ENCODE results near the gene DNAAF5.
A peak's percentile ranks its signal among the peaks of the same experiment; 100 is the strongest.
"Not testable (repeated sequence)": the region's sequence is repeated elsewhere in the genome, so short reads cannot be mapped to it uniquely, and the experiment has no call there.

DNAAF5 gene

GRCh38 chr7:798921-799470 is 72.5 kb downstream of the DNAAF5 start:
- H3K36me3 Mint-ChIP-seq (ENCODE audit: low read depth) = peaks cover 13% of the 10 kb centered on the region
- DNase-seq = no peak
- H3K27me3 Mint-ChIP-seq = no peaks in the 10 kb centered on the region
- no peak overlapping the region for H3K27ac Mint-ChIP-seq
- no peaks in the 10 kb centered on the region for H3K9me3 Mint-ChIP-seq
- no peaks in the 10 kb centered on the region for H3K4me1 Mint-ChIP-seq (ENCODE audit: low read depth)
- H3K4me3 Mint-ChIP-seq = no peak overlapping the region

- DNase-seq = no peak
- H3K4me1 Mint-ChIP-seq (ENCODE audit: low read depth) = no peaks in the 10 kb centered on the region
- H3K27me3 Mint-ChIP-seq = no peaks in the 10 kb centered on the region
- no peaks in the 10 kb centered on the region for H3K9me3 Mint-ChIP-seq
- no peak overlapping the region for H3K4me3 Mint-ChIP-seq
- no peak overlapping the region for H3K27ac Mint-ChIP-seq
- H3K36me3 Mint-ChIP-seq (ENCODE audit: low read depth) = peaks cover 8% of the 10 kb centered on the region
These were observed 74.2 kb downstream of the DNAAF5 start for GRCh38 chr7:800692-801091.

DNA sequence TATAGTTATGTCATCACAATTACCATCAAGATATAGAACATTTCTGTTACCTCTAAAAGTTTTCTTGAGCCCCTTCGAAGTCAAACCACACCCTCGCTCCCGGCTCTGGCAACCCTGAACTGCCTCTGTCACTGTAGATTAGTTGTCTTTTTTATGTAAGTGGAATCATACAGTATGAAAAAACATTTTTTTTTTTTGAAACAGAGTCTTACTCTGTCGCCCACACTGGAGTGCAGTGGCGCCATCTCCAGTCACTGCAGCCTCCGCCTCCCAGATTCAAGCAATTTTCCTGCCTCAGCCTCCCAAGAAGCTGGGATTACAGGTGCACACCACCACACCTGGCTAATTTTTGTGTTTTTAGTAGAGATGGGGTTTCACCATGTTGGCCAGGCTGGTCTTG is 74.9 kb downstream of the DNAAF5 start:
- H3K36me3 Mint-ChIP-seq (ENCODE audit: low read depth); H3K27ac Mint-ChIP-seq; H3K9me3 Mint-ChIP-seq; H3K4me1 Mint-ChIP-seq (ENCODE audit: low read depth); DNase-seq; H3K4me3 Mint-ChIP-seq; H3K27me3 Mint-ChIP-seq: not testable (repeated sequence)

- no peak overlapping the region for H3K27ac Mint-ChIP-seq
- DNase-seq = no peak
- no peaks in the 10 kb centered on the region for H3K27me3 Mint-ChIP-seq
- no peaks in the 10 kb centered on the region for H3K4me1 Mint-ChIP-seq (ENCODE audit: low read depth)
- no peaks in the 10 kb centered on the region for H3K9me3 Mint-ChIP-seq
- no peak overlapping the region for H3K4me3 Mint-ChIP-seq
- peaks cover 6% of the 10 kb centered on the region for H3K36me3 Mint-ChIP-seq (ENCODE audit: low read depth)
These were observed 75.5 kb downstream of the DNAAF5 start for GRCh38 chr7:801940-802381.

DNA sequence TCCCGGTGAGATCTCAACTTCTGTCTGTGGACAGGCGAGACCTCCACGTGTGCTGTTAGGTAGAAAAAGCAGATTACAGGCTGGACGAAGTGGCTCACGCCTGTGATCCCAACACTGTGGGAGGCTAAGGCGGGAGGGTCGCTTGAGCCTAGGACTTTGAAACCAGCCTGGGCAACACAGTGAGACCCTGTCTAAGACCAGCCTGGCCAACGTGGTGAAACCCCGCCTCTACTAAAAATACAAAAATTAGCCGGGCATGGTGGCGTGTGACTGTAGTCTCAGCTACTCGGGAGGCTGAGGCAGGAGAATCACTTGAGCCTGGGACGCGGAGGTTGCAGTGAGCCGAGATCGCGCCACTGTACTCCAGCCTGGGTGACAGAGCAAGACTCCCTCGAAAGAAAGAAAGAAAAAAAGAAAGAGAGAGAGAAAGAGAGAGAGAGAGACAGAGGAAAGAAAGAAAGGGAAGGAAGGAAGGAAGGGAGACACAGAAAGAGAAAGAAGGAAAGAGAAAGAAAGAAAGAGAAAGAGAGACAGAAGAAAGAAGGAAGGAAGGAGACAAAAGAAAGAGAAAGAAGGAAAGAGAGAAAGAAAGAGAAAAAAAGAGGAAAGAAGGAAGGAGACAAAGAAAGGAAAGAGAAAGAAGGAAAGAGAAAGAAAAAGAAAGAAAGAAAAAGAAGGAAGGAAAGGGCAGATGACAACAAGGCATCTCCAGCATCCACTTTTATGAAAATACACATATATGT is 76.2 kb downstream of the DNAAF5 start:
- peaks cover 3% of the 10 kb centered on the region for H3K36me3 Mint-ChIP-seq (ENCODE audit: low read depth)
- H3K4me1 Mint-ChIP-seq (ENCODE audit: low read depth) = no peaks in the 10 kb centered on the region
- no peak overlapping the region for H3K4me3 Mint-ChIP-seq
- H3K27ac Mint-ChIP-seq = no peak overlapping the region
- no peaks in the 10 kb centered on the region for H3K9me3 Mint-ChIP-seq
- no peak for DNase-seq
- H3K27me3 Mint-ChIP-seq = no peaks in the 10 kb centered on the region

GRCh38 chr7:803243-803635 is 76.7 kb downstream of the DNAAF5 start:
- H3K27ac Mint-ChIP-seq = no peak overlapping the region
- no peaks in the 10 kb centered on the region for H3K27me3 Mint-ChIP-seq

DNA sequence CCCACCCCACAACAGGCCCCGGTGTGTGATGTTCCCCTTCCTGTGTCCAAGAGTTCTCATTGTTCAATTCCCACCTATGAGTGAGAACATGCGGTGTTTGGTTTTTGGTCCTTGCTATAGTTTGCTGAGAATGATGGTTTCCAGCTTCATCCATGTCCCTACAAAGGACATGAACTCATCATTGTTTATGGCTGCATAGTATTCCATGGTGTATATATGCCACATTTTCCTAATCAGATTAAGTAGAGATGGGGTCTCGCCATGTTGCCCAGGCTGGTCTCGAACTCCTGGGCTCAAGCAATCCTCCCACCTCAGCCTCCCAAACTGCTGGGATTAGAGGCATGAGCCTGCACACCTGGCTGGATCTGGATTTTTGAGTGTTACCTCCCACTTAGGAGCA is 77.3 kb downstream of the DNAAF5 start:
- not testable (repeated sequence) for H3K27ac Mint-ChIP-seq; H3K9me3 Mint-ChIP-seq; H3K4me1 Mint-ChIP-seq (ENCODE audit: low read depth); DNase-seq; H3K27me3 Mint-ChIP-seq; H3K4me3 Mint-ChIP-seq; H3K36me3 Mint-ChIP-seq (ENCODE audit: low read depth)

More at GRCh38 chr7:803243-803635, 76.7 kb downstream of the DNAAF5 start:
- Mint-ChIP-seq H3K9me3 (no peaks in the 10 kb centered on the region), H3K4me3 (no peak overlapping the region), H3K36me3 (ENCODE audit: low read depth) (no peaks in the 10 kb centered on the region), H3K4me1 (ENCODE audit: low read depth) (no peaks in the 10 kb centered on the region)
- no peak for DNase-seq

GRCh38 chr7:805261-805660 is 78.8 kb downstream of the DNAAF5 start:
- H3K27ac Mint-ChIP-seq = no peak overlapping the region
- H3K4me3 Mint-ChIP-seq = no peak overlapping the region
- no peak for DNase-seq
- H3K36me3 Mint-ChIP-seq (ENCODE audit: low read depth) = no peaks in the 10 kb centered on the region
- H3K4me1 Mint-ChIP-seq (ENCODE audit: low read depth) = no peaks in the 10 kb centered on the region
- no peaks in the 10 kb centered on the region for H3K9me3 Mint-ChIP-seq
- no peaks in the 10 kb centered on the region for H3K27me3 Mint-ChIP-seq

GRCh38 chr7:815284-816216 is 89.1 kb downstream of the DNAAF5 start:
- H3K4me3 Mint-ChIP-seq = peak overlapping the region; percentile 69
- peaks cover 25% of the 10 kb centered on the region for H3K36me3 Mint-ChIP-seq (ENCODE audit: low read depth)
- peaks cover 55% of the 10 kb centered on the region for H3K4me1 Mint-ChIP-seq (ENCODE audit: low read depth)
- peaks cover 20% of the 10 kb centered on the region for H3K27me3 Mint-ChIP-seq
- DNase-seq = peak; percentile 47
- no peaks in the 10 kb centered on the region for H3K9me3 Mint-ChIP-seq
- peak overlapping the region; percentile 22 for H3K27ac Mint-ChIP-seq

DNA sequence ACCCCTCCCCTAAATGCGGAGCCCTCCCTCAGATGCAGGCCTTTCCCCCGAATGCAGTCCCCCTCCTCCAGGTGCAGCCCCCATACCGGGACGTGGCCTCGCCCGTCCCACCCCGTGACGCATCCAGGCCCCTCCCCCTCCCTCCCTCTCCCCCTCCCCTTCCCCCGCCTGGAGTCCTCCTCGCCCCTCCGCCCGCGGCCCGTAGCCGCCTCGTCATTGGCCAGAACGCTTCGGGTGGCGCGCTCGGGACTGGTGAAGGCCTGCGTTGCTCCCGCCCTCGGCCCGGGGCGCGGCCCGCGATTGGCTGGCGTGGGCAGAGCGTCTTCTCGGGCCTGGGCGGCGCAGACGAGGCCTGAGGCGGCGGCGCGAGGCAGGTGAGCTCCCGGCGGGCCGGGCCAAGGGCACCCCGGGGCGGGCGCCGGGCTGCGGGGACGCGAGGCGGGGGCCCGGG is 89.8 kb downstream of the DNAAF5 start:
- DNase-seq = peak; percentile 95

DNA sequence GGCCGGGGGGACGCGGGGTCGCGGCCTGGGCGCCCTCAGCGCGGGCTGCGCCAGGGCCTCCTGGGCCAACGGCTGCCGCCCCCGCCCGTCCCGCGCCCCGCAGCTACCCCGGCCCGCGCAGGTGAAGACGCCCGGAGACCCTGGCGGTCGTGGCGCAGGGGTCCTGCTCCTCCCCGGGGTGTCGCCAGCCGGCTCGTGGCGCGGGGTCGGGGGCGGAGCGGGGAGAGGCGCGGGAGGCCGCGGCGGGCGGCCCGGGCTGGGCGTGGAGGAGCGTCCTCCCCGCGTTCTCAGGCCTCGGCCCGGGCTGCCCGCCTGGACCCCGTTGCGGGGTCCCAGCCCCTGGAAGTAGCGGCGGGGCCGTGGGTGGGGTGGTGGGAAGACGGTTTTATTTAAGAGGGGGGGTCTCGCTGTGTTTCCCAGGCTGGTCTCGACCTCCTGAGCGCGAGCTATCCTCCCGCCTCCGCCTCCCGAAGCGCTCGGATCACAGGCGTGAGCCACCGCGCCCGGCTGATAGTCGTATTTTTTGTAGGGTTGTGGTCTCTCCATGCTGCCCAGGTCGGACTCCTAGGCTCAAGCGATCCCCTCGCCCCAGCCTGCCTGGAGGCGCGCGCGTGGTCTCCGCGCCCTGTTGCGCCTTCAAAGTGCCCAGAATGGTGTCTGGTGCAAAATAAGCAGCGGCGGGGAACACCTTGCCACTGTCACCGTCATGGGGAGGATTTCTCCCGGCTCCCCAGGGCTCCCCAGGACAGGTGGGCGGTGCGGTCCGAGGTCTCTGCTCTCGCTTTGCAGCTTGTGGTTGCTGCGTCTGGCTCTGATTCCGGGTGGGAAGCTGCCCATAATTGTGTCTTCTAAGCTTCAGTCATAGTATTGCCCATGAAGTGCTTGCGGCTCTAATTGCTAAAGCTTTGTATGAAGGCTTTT is 90.5 kb downstream of the DNAAF5 start:
- Mint-ChIP-seq H3K4me1 (ENCODE audit: low read depth) (peaks cover 65% of the 10 kb centered on the region), H3K27ac (peak overlapping the region; percentile 93), H3K27me3 (peaks cover 17% of the 10 kb centered on the region), H3K4me3 (peak overlapping the region; percentile 96), H3K9me3 (no peaks in the 10 kb centered on the region), H3K36me3 (ENCODE audit: low read depth) (peaks cover 33% of the 10 kb centered on the region)
- peak; percentile 64 for DNase-seq

More for the DNA sequence above, 89.8 kb downstream of the DNAAF5 start:
- peaks cover 30% of the 10 kb centered on the region for H3K36me3 Mint-ChIP-seq (ENCODE audit: low read depth)
- H3K27me3 Mint-ChIP-seq = peaks cover 20% of the 10 kb centered on the region
- peak overlapping the region; percentile 36 for H3K4me3 Mint-ChIP-seq
- no peaks in the 10 kb centered on the region for H3K9me3 Mint-ChIP-seq
- H3K27ac Mint-ChIP-seq = no peak overlapping the region
- H3K4me1 Mint-ChIP-seq (ENCODE audit: low read depth) = peaks cover 61% of the 10 kb centered on the region

DNA sequence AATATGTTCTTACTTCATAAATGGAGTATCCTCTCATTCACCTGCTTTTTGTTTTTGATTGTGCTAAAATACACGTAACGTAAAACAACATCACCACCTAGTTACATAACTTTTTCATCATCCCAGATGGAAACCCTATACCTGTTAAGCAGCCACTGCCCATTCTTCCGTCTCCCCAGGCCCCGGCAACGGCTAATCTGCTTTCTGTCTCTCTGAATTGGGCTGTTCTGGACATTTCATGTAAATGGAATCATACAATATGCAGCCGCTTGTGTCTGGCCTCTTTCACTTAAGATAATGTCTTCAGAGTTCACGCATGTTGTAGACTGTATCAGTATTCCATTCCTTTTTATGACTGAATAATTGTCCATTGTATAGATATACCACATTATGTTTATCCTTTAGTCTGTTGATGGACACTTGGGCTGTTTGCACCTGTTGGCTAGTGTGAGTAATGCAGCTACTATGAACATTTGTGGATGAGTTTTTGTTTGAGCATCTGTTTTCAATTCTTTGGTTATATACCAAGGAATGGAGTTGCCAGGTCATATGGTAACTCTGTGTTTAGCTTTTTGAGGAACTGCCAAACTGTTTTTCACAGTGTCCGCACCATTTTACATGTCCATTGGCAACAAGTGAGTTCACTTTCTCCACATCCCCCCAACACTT is 91.7 kb downstream of the DNAAF5 start:
- Mint-ChIP-seq H3K9me3 (no peaks in the 10 kb centered on the region), H3K36me3 (ENCODE audit: low read depth) (peaks cover 42% of the 10 kb centered on the region), H3K27me3 (peaks cover 13% of the 10 kb centered on the region), H3K4me1 (ENCODE audit: low read depth) (peaks cover 65% of the 10 kb centered on the region), H3K4me3 (peak overlapping the region; percentile 96), H3K27ac (no peak overlapping the region)
- DNase-seq = no peak

GRCh38 chr7:820341-820740 is 93.8 kb downstream of the DNAAF5 start:
- H3K4me3 Mint-ChIP-seq = no peak overlapping the region
- peaks cover 57% of the 10 kb centered on the region for H3K36me3 Mint-ChIP-seq (ENCODE audit: low read depth)
- H3K9me3 Mint-ChIP-seq = no peaks in the 10 kb centered on the region
- peaks cover 67% of the 10 kb centered on the region for H3K4me1 Mint-ChIP-seq (ENCODE audit: low read depth)
- DNase-seq = no peak
- H3K27me3 Mint-ChIP-seq = peaks cover 2% of the 10 kb centered on the region
- H3K27ac Mint-ChIP-seq = peak overlapping the region; percentile 60

All from activated T-cell treated with anti-CD3 and anti-CD28 coated beads, Interleukin-2, amount 50 U/mL, for 24 hours (primary cell).